NCI-H345 treated with DMSO at 0.1 percent for 48 hours (cell line): Measurements from ENCODE around the gene ZNF532.
"Not testable (repeated sequence)": the region's sequence is repeated elsewhere in the genome, so short reads cannot be mapped to it uniquely, and the experiment has no call there.

Source experiments
- DNase-seq: peaks from one replicate; lab custom pipeline; 2025; ENCODE audit not compliant: unreplicated experiment; lab: John Stamatoyannopoulos, UW

ZNF532 gene

GRCh38 chr18:58864146-58865032 lies at the start of gene ZNF532:
Gene ZNF532 (plus strand): TSS chr18:58864877. CDS start in a region left out here.
- DNase-seq: peak; percentile 61

- DNase-seq: no peak
Measured at GRCh38 chr18:58819051-58819450, 45.6 kb upstream of the ZNF532 start.

- no peak for DNase-seq
Measured at GRCh38 chr18:58820251-58820650, 44.4 kb upstream of the ZNF532 start.

- no peak for DNase-seq
Measured at GRCh38 chr18:58822944-58823343, 41.7 kb upstream of the ZNF532 start.

GRCh38 chr18:58823412-58823811 lies 41.3 kb upstream of the ZNF532 start:
- no peak for DNase-seq

GRCh38 chr18:58826926-58827325 lies 37.8 kb upstream of the ZNF532 start:
- not testable (repeated sequence) for DNase-seq

- no peak for DNase-seq
Measured at GRCh38 chr18:58827428-58827827, 37.2 kb upstream of the ZNF532 start.

- no peak for DNase-seq
Measured at GRCh38 chr18:58827886-58828285, 36.8 kb upstream of the ZNF532 start.

- DNase-seq: no peak
Measured at GRCh38 chr18:58828399-58829121, 36.1 kb upstream of the ZNF532 start.

GRCh38 chr18:58829263-58829662 lies 35.4 kb upstream of the ZNF532 start:
- no peak for DNase-seq

GRCh38 chr18:58829886-58830285 lies 34.8 kb upstream of the ZNF532 start:
- DNase-seq: not testable (repeated sequence)

- DNase-seq: no peak
Measured at GRCh38 chr18:58831606-58832005, 33.1 kb upstream of the ZNF532 start.

- no peak for DNase-seq
Measured at GRCh38 chr18:58838165-58838860, 26.4 kb upstream of the ZNF532 start.

- no peak for DNase-seq
Measured at GRCh38 chr18:58838946-58839345, 25.7 kb upstream of the ZNF532 start.

- DNase-seq: no peak
Measured at GRCh38 chr18:58842978-58843687, 21.5 kb upstream of the ZNF532 start.

- no peak for DNase-seq
Measured at GRCh38 chr18:58843688-58844035, 21.0 kb upstream of the ZNF532 start.

GRCh38 chr18:58844871-58845270 lies 19.8 kb upstream of the ZNF532 start:
- DNase-seq: no peak

GRCh38 chr18:58845928-58846724 lies 18.6 kb upstream of the ZNF532 start:
- DNase-seq: no peak

GRCh38 chr18:58847383-58848071 lies 17.1 kb upstream of the ZNF532 start:
- no peak for DNase-seq

GRCh38 chr18:58848685-58849084 lies 16.0 kb upstream of the ZNF532 start:
- DNase-seq: no peak
